RCC 7860 (cell line): ENCODE results near the gene LCE6A.

Experiments used
- DNase-seq: peaks from one replicate; pipeline ENCODE4 v3.0.0-alpha.2; 2015; ENCODE audit warnings: low spot score
- FAIRE-seq: peaks from 2 replicates; lab custom pipeline; 2012; peaks lifted over from hg19 to GRCh38; lab: Jason Lieb, UNC

The LCE6A gene

DNA sequence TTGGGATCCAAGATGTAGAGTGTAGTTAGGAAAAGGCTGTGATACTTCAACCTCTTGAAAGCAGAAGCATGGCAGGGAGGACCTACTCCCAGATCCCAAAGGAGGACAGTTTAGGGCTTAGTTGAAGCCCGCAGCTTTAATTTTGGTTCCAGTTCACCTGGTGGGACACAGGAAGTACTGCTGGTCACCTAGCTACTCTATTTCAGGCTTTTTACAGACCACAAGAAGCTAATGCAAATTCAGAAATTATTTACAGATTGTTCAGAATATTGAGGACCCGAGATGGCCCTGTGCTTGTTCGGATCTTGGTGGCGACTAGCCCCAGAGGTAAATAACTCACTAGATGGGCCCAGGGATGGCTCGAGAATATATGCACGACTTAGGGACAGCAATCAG is 29.1 kb downstream of the LCE6A start:
- DNase-seq = no peak
- no peak for FAIRE-seq

DNA sequence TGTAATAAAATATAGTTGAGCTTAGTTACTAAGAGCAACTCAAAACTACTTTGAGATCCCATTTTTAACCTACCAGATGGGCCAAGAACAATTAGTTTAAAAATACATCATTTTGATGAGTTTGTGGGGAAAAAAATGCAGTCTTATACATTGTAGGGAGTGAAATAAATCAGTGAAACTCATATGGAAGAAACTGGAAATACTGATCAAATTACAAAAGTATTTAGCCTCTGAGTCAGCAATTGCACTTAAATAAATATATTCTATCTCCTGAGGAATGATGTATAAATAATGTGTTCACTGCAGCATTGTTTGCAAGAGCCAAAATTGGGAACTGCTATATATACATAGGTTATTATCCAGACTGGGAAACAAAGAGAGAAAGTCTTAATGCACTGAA is 30.8 kb downstream of the LCE6A start:
- no peak for FAIRE-seq
- DNase-seq = no peak

DNA sequence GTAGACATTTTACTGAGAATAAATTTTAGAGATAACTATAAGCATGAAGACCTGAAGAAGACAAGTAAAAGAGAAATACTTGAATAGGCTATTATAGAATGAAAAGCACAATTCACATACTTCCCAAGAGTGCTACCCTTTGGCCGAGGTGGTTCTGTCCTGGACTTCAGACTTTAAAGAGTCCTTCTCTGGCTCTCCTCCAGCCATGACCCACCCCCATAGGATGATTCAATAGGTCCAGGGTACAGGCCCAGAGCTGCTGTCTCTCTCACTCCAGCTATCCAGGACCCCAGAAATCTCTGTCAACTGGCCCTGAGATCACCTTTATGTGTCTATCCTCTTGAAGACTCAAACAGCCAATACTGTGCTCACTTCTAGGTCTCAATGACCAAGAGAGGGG is 34.2 kb downstream of the LCE6A start:
- no peak for FAIRE-seq
- no peak for DNase-seq

DNA sequence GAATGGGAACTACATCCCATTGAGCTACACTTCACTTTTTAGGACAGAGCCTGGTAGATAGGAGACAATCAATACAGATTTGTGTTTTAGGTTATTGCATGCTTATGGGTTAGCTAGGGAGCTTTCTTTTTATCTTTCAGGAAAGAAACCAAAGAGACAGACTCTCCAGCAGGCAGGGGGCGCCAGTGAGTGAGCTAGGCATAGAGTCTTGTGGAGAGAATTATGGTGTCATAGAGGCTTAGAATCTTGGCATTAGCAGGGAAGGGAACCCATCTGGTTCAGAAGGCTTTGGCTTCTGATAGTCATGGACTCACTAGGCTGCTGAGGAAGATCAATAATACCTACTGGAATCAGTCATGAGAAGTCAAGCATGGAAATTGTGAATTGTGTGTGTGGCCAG is 35.4 kb downstream of the LCE6A start, which contains the start of gene SMCP:
TSS of gene SMCP (plus strand) at position 281 of the 400 bp plus-strand sequence. CDS start 6,101 bp downstream, outside the sequence.
- DNase-seq (no peak), FAIRE-seq (no peak)

DNA sequence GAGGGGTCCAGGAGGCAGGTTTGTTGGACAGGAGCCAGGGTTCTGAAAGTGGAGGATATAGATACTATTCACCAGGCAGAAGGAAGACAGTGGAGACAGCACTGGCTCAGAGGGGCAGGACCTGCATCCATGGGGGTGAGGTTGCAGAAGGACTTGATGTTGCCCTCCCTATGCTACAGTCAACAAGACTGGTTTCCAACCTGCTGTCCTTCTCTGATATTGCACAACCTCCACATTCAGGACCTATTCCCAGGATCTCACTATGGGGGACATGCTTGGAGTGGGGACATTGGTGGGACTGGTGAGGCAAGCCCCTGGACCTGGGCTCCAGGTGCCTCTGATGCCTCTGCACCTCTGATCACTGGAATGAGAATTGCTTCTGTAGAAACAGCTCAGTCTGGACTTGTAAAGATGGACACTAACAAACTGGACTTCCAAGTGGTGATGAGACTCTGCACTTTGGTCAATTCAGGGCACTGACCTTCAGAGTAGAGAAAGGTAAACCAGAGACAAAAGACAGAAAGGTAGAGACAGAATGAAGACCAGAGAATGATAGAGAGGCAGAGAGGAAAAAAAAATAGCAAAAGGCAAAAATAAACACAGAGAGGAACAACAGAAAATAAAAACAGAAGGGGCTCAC is 37.0 kb downstream of the LCE6A start:
- FAIRE-seq (no peak), DNase-seq (no peak)

DNA sequence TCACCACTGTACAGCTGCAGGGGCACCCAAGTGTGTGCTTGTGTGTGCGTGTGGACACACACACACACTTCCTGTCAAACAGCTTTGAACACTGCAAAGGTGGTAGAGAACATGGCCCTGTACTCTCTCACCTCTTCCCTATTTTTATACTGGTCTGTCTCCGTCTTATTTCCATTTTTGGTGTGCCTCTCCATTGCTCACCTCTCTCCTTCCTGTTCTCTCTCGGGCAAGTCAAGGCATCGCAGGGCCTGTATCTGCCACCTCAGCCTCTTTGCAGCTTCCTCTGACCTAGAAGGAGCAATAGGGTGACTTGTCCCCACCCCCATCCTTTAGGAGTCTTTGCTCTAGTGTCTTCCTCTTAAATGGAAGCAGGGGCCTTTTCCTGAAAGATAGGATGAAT is 37.7 kb downstream of the LCE6A start:
- no peak for FAIRE-seq
- no peak for DNase-seq

DNA sequence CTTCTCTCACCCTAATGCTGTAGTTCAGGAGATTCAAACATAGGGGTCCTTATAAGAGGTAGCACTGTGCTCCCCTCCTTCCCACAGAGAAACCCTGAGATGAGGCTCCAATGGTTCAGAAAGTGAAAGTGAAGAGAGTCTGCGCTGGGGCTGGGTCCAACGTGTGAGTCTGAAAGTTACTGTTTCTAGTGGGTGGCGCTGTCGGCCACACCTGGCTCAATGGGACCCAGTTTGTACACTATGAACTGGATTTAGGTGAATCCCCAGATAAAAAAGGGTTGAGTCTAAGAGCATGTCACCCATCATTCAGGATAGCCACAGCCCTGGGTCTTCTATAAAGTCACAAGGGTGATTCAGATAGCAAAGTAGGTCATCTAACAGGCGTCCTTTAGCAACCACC is 38.3 kb downstream of the LCE6A start:
- FAIRE-seq = no peak
- no peak for DNase-seq

DNA sequence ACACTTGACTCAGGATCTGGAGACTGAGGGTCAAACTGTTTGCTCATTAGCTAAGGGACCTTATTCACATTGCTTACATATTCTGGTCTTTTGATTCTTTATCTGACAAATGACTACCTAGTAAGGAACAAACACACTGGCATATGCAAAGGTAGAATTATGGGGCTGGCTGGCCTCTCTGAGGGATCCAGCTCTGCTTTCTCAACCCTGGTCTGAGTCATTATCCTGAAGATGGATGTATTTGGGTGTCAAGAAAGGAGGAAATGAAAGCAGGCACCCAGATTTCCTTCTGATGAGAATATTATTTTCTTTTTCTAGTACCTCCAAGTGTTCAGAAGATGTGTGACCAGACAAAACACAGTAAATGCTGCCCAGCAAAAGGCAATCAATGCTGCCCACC is 41.4 kb downstream of the LCE6A start:
- no peak for FAIRE-seq
- DNase-seq = no peak

DNA sequence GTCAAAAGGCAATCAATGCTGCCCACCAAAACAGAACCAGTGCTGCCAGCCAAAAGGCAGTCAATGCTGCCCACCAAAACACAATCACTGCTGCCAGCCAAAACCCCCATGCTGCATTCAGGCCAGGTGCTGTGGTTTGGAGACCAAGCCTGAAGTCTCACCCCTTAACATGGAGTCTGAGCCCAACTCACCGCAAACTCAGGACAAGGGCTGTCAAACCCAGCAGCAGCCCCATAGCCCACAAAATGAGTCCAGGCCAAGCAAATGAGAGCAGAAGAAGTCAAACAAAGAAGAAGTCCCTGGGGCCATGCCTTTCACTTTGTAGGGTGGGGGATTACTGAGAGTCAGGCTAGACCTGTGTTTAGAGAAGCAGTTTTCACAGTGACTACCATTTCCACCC is 41.9 kb downstream of the LCE6A start:
- FAIRE-seq = no peak
- DNase-seq = no peak

DNA sequence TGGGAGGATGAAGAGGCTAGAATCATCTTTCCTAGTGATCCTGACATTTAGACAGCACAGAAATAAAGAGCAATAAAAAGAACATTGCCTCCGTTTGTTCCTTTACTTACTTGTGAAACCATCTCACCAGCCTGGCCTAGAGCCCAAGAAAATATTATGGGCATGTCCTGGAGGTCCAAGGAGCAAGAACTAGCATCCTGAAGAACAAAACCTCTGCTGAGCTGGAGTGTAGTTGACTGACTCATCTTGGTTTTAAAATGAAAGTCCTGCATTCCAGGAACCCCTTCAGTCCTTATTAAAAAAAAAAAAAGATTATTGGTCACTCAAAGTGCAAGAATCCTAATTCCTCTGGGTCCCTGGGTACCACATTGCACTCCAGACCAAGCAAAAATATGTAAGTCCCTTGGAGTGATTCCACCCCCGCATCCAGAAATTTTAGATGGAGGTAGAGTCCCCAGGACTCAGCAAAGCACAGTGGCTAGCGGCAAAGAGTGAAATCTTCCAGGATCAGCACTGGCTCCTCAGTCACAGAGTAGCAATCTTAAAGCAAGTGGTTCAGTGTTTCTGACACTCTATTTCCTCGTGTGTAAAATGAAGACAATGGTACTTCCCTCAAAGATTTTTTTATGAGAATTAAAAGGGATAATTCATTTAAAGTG is 42.4 kb downstream of the LCE6A start:
- FAIRE-seq = no peak

DNA sequence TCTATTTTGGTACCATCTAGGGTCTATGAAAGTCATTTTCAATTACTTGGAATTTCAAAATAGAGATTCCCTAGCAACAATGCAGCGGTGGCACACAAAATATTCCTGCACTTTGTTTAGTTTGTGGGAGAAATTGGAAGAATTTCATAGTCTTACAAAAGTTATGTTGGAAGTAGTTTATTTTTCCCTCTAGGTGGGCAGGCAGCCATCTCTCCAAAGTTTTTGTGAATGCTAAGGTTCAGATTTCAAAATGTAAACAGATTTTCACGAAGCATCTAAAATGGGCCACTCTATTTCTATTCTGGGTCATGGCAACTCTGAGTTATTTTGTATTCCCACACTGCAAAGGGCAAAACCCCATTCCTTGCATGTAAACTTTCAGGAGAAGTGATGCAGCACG is 43.4 kb downstream of the LCE6A start:
- FAIRE-seq = no peak
- no peak for DNase-seq

More for the DNA sequence above, 42.4 kb downstream of the LCE6A start:
- DNase-seq = no peak

DNA sequence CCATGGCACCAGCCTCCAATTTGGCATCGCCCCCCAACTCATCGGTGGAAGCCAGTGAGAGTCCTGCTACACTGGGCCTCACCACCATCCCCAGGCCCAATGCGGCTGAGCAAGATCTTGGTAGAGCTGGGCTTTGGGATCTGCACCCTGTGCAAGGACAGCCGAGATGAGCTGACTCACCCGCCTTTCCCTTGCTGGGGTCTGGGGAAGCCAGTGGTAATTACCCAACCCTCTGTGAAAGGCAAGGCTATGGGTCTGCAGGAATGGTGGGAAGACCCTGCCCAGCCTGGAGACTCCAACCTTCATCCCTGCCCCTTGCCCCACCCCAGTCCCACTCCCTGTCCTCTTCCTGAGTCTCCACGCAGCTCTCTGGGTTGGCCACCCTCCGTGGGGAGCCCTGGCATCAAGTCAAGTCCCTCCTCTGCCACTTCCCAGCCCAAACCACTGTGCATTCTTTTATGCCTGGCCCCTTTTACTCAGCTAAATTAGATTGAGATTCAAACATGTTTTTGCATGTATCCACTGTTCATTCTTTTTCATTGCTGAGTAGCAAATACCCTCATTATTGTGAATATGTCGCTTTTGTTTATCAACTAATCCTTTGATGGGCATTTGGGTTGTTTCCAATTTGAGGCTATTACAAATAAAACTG is 44.2 kb downstream of the LCE6A start:
- FAIRE-seq (no peak), DNase-seq (no peak)

DNA sequence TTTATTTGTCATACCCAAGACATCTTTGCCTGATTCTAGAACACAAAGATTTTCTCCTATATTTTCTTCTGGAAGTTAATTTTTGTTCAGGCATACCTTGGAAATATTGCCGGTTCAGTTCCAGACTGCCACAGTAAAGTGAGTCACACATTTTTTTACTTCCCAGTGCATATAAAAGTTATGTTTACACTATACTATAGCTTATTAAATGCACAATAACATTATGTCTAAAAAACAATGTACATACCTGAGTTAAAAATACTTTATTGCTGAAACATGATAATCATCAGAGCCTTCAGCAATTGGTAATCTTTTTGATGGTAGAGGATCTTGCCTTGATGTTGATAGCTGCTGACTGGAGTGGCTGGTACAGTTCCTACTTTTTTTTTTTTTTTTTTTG is 45.5 kb downstream of the LCE6A start:
- DNase-seq (no peak), FAIRE-seq (no peak)
